K562 (cell line): ENCODE data around the gene SLC4A2. TPM values are rescaled to one million over a fixed set of nuclear protein-coding genes. Genes with fewer than 3 reads are reported as not detected.

Experiments used
- MECOM ChIP-seq: fragments of 250-450 bp; sonication (Bioruptor Pico); IDR thresholded peaks from 2 replicates; pipeline ENCODE4 v1.8.0; 2022; ENCODE audit warnings: inconsistent platforms
- NR2C2 ChIP-seq, 2 experiments: fragments of 200-800 bp in 1 of 2; sonication (Bioruptor generic) in 1 of 2; sonication (generic) in 1 of 2; formaldehyde crosslinking in 1 of 2; IDR thresholded peaks; 2 replicates each; pipeline versions ENCODE4 v1.6.1 to v1.8.0; 2016 to 2022; ENCODE audit warnings: mild to moderate bottlenecking in 1 of 2, missing compliant biosample characterization in 1 of 2, missing genetic modification characterization in 1 of 2, missing genetic modification reagents in 1 of 2
- PREB ChIP-seq: sonication (generic); formaldehyde crosslinking; IDR thresholded peaks from 2 replicates; pipeline ENCODE4 v1.8.1; 2023; ENCODE audit warnings: mild to moderate bottlenecking, missing genetic modification reagents
- SMARCC2 ChIP-seq: fragments of 450-650 bp; IDR thresholded peaks from 2 replicates; pipeline ENCODE4 v1.6.1; 2017; ENCODE audit warnings: antibody characterized with exemption, moderate library complexity, mild to moderate bottlenecking, low read depth
- ZNF140 ChIP-seq: fragments of 250-450 bp; sonication (Bioruptor Pico); IDR thresholded peaks from 2 replicates; pipeline ENCODE4 v1.8.0; 2021; ENCODE audit warnings: moderate library complexity, mild to moderate bottlenecking, inconsistent platforms
- ZNF280A ChIP-seq: fragments of 450-650 bp; IDR thresholded peaks from 2 replicates; pipeline ENCODE4 v1.6.1; 2018; ENCODE audit warnings: mild to moderate bottlenecking, low read depth; ENCODE audit not compliant: partially characterized antibody
- ZNF280B ChIP-seq: fragments of 250-450 bp; sonication (Bioruptor Pico); IDR thresholded peaks from 2 replicates; pipeline ENCODE4 v1.5.1; 2021; ENCODE audit warnings: mild to moderate bottlenecking
- ZNF316 ChIP-seq: fragments of 450-650 bp; IDR thresholded peaks from 2 replicates; pipeline ENCODE4 v1.6.1; 2016
- polyA plus RNA-seq, 8 experiments: library from polyadenylated mRNA; depleted of rRNA in 4 of 8; stranded (reverse) in 5 of 8; unstranded in 3 of 8; fragments of >200 nt; fragmentation: Nextera tagmentation in 2 of 8; fragmentation: Illumina TruSeq in 1 of 8; extraction: Ambion mirVana in 2 of 8; extraction: Trizol in 1 of 8; gene quantifications; 2 replicates each; pipeline versions ENCODE4 v1.2.1 to v1.2.3, GENCODE V29; 2011 to 2014; ENCODE audit warnings: inconsistent platforms in 1 of 8, missing spikeins in 1 of 8
- total RNA-seq, 7 experiments: library from RNA; depleted of rRNA in 6 of 7; stranded (reverse); fragments of >200 nt in 6 of 7; fragmentation: Illumina TruSeq in 2 of 7; extraction: Trizol in 2 of 7; gene quantifications; 2 replicates each; pipeline versions ENCODE4 v1.2.1 to v1.2.3, GENCODE V29; 2011 to 2021; ENCODE audit warnings: low replicate concordance in 1 of 7
- TF ChIP-seq, protein P1 (sequence below): fragments of 450-650 bp; formaldehyde crosslinking; IDR thresholded peaks from 2 replicates; pipeline ENCODE4 v1.4.0; 2022; ENCODE audit warnings: missing genetic modification characterization

SLC4A2 gene
- total and polyA plus RNA-seq, 9 of the 15 experiments (the other 6 are each of a cell fraction or from before 2014, with no cell fraction given) = 11.4 to 375 (median 130) TPM

- TF ChIP-seq ZNF280B (no peak), ZNF280A (no peak), MECOM (no peak), SMARCC2 (no peak), NR2C2 (CRISPR knock-in tag; IDR thresholded peaks at IDR 0.05) (no peak), NR2C2 (tag; IDR thresholded peaks at IDR 0.05) (no peak), ZNF316 (0 out of 2 replicates have a peak, but pooled peaks have one; percentile 14), PREB (CRISPR knock-in tag) (peak; percentile 63; the same call in 1 of the 2 replicates), ZNF140 (CRISPR knock-in tag) (no peak)
- TF ChIP-seq, protein P1, sequence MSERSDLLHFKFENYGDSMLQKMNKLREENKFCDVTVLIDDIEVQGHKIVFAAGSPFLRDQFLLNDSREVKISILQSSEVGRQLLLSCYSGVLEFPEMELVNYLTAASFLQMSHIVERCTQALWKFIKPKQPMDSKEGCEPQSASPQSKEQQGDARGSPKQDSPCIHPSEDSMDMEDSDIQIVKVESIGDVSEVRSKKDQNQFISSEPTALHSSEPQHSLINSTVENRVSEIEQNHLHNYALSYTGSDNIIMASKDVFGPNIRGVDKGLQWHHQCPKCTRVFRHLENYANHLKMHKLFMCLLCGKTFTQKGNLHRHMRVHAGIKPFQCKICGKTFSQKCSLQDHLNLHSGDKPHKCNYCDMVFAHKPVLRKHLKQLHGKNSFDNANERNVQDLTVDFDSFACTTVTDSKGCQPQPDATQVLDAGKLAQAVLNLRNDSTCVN (CRISPR knock-in tag) = peak; percentile 47; the same call in 1 of the 2 replicates
Observed at GRCh38 chr7:151061213-151062110, 2.1 kb downstream of the SLC4A2 start (continued).
